IMR-90 (cell line): ENCODE measurements around the gene HOXA7.
A peak's percentile ranks its signal among the peaks of the same experiment; 100 is the strongest.

Experiments
- CTCF ChIP-seq: conservative IDR thresholded peaks from 2 replicates; pipeline ENCODE4 v1.5.1; 2012; ENCODE audit warnings: mild to moderate bottlenecking, low read depth, low read length, improper control_type of control experiment
- POLR2A ChIP-seq: IDR thresholded peaks from 2 replicates; pipeline ENCODE4 v1.6.1; 2012; ENCODE audit warnings: mild to moderate bottlenecking, low read depth, low read length
- SMC3 ChIP-seq: fragments of 150-350 bp; IDR thresholded peaks from 2 replicates; pipeline ENCODE4 v1.6.1; 2016; ENCODE audit warnings: low read depth, mild to moderate bottlenecking, antibody characterized with exemption, low read length, moderate library complexity

GRCh38 chr7:27106181-27106900 is 50.1 kb downstream of the HOXA7 start:
- TF ChIP-seq POLR2A: peak; percentile 61; the same call in 1 of the 2 replicates
- no peak for TF ChIP-seq CTCF
- TF ChIP-seq SMC3: no peak
